Fibroblast of pulmonary artery (primary cell): ENCODE results near the gene MTA2.
"Not testable (repeated sequence)": the region's sequence is repeated elsewhere in the genome, so short reads cannot be mapped to it uniquely, and the experiment has no call there.

Experiments used
- DNase-seq: peaks from one replicate; pipeline ENCODE4 v3.0.0-alpha.2; 2010; ENCODE audit warnings: low read depth
- H3K4me3 ChIP-seq: replicated peaks from 2 replicates; pipeline ENCODE4 v1.5.1; 2011; ENCODE audit warnings: low read depth, mild to moderate bottlenecking, control low read depth, low read length, moderate library complexity
- CTCF ChIP-seq: IDR thresholded peaks from 2 replicates; pipeline ENCODE4 v1.5.1; 2011; ENCODE audit warnings: mild to moderate bottlenecking, control low read depth, low read length, inconsistent platforms; ENCODE audit errors: missing control alignments

Gene MTA2

GRCh38 chr11:62621567-62622470 lies 20.2 kb upstream of the MTA2 start, which contains the start of gene B3GAT3:
Gene B3GAT3 (minus strand): TSS chr11:62621986. CDS start chr11:62621947, 39 bp downstream.
- no peak for TF ChIP-seq CTCF
- peak; percentile 98 for DNase-seq

GRCh38 chr11:62621027-62621566 lies 19.4 kb upstream of the MTA2 start:
- DNase-seq: no peak
- H3K4me3 ChIP-seq: peak overlapping the region; percentile 75
- TF ChIP-seq CTCF: no peak

More at GRCh38 chr11:62621567-62622470, 20.2 kb upstream of the MTA2 start, which contains the start of gene B3GAT3:
- H3K4me3 ChIP-seq: peak within 1 kb of the TSS; percentile 75

GRCh38 chr11:62616957-62617356 lies 15.3 kb upstream of the MTA2 start:
- DNase-seq, H3K4me3 ChIP-seq: not testable (repeated sequence)

- H3K4me3 ChIP-seq: no peak overlapping the region
- DNase-seq: no peak
- no peak for TF ChIP-seq CTCF
Observed at GRCh38 chr11:62615521-62615920, 13.9 kb upstream of the MTA2 start.

GRCh38 chr11:62614275-62614674 lies 12.6 kb upstream of the MTA2 start:
- H3K4me3 ChIP-seq: no peak overlapping the region
- TF ChIP-seq CTCF: no peak
- DNase-seq: no peak

GRCh38 chr11:62613291-62613778 lies 11.7 kb upstream of the MTA2 start:
- no peak overlapping the region for H3K4me3 ChIP-seq
- no peak for DNase-seq
- TF ChIP-seq CTCF: no peak
